Ascending aorta (tissue), 2 donors: ENCODE results near the gene DDX49. TPM values are rescaled to one million over a fixed set of nuclear protein-coding genes. Genes with fewer than 3 reads are reported as not detected.
"Not testable (repeated sequence)": the region's sequence is repeated elsewhere in the genome, so short reads cannot be mapped to it uniquely, and the experiment has no call there.

Experiments
- DNase-seq, 2 donors: peaks; one replicate each; pipeline ENCODE4 v3.0.0-alpha.2; 2019; ENCODE audit warnings: low spot score in 2 of 2
- H3K27ac ChIP-seq, 2 donors: fragments of 200-600 bp; sonication (generic); one replicate each; pipeline ENCODE4 v1.5.1; 2016 to 2017; ENCODE audit warnings: mild to moderate bottlenecking in 1 of 2
- H3K27me3 ChIP-seq: fragments of 200-600 bp; sonication (generic); one replicate; pipeline ENCODE4 v1.5.1; 2017
- H3K36me3 ChIP-seq, 2 donors: fragments of 200-600 bp; sonication (generic); one replicate each; pipeline ENCODE4 v1.5.1; 2016
- H3K4me1 ChIP-seq, 2 donors: fragments of 200-600 bp; sonication (generic); one replicate each; pipeline ENCODE4 v1.5.1; 2016 to 2017; ENCODE audit warnings: mild to moderate bottlenecking in 1 of 2
- H3K4me3 ChIP-seq, 2 donors: fragments of 200-600 bp; sonication (generic); one replicate each; pipeline ENCODE4 v1.5.1; 2016 to 2017; ENCODE audit warnings: mild to moderate bottlenecking in 1 of 2
- H3K9me3 ChIP-seq, 2 donors: fragments of 200-600 bp; sonication (generic); one replicate each; pipeline ENCODE4 v1.5.1; 2016
- CTCF ChIP-seq, 3 experiments: fragments of 200-600 bp in 2 of 3; fragments of 450-650 bp in 1 of 3; sonication (generic) in 2 of 3; IDR thresholded peaks; one replicate each; pipeline ENCODE4 v1.5.1; 2016 to 2019; ENCODE audit warnings: antibody characterized with exemption in 3 of 3, mild to moderate bottlenecking in 1 of 3, moderate library complexity in 1 of 3
- intact Hi-C: fragments of 100-400 bp; cut with DNase I; formaldehyde crosslinking; loops from one replicate; pipeline ENCODE4 v1.15.1; 2023
- total RNA-seq: library from RNA; depleted of rRNA; stranded (reverse); fragments of >200 nt; gene quantifications from one replicate; pipeline ENCODE4 v1.1.0, GENCODE V29; 2016

The DDX49 gene
- total RNA-seq, 1 donor from 2014 or later, result 51.6 TPM

GRCh38 chr19:18915639-18916038 is 3.9 kb upstream of the DDX49 start:
- Histone ChIP-seq H3K9me3 (no peaks in the 10 kb centered on the region), H3K36me3 (peaks cover 29 to 36% of the 10 kb centered on the region in 2 donors), H3K27ac (no peak overlapping the region), H3K27me3 (no peaks in the 10 kb centered on the region), H3K4me3 (no peak overlapping the region), H3K4me1 (peaks cover 5 to 20% of the 10 kb centered on the region in 2 donors)
- intact Hi-C loops, result loop anchor here (5.0 to 10.0 kb wide), 2 partner anchors 117 to 219 kb away; partner anchors contain the start of genes ARMC6, SUGP2 and TMEM161A
- no peak for TF ChIP-seq CTCF (IDR thresholded peaks at IDR 0.05)
- DNase-seq, result no peak

- Histone ChIP-seq H3K36me3 (peaks cover 23 to 46% of the 10 kb centered on the region in 2 donors), H3K4me1 (peaks cover 6 to 22% of the 10 kb centered on the region in 2 donors), H3K4me3 (peak overlapping the region in 1 of 2 donors; percentile 88)
- H3K27ac ChIP-seq, H3K9me3 ChIP-seq, H3K27me3 ChIP-seq, DNase-seq: not testable (repeated sequence)
- intact Hi-C loops, result loop anchor here (5.0 to 10.0 kb wide), 2 partner anchors 115 to 217 kb away; partner anchors contain the start of genes ARMC6, SUGP2 and TMEM161A
Observed at GRCh38 chr19:18917593-18917992, 1.9 kb upstream of the DDX49 start.

- no peaks in the 10 kb centered on the region for H3K27me3 ChIP-seq
- no peaks in the 10 kb centered on the region for H3K9me3 ChIP-seq
- no peak for TF ChIP-seq CTCF (IDR thresholded peaks at IDR 0.05)
- peaks cover 6 to 22% of the 10 kb centered on the region in 2 donors for H3K4me1 ChIP-seq
- intact Hi-C loops, result loop anchor here (1.0 to 10.0 kb wide), 4 partner anchors 20 to 349 kb away; partner anchors contain the start of genes ARMC6, SUGP2, TMEM161A and UBA52
- peak overlapping the region; percentile 84 to 96 for H3K4me3 ChIP-seq
- no peak for DNase-seq
- H3K27ac ChIP-seq, result peak overlapping the region; percentile 61 to 69
- peaks cover 37 to 49% of the 10 kb centered on the region in 2 donors for H3K36me3 ChIP-seq
Observed at GRCh38 chr19:18919900-18920214, 342 bp downstream of the DDX49 start.

- no peak for DNase-seq
- Histone ChIP-seq H3K36me3 (peaks cover 37 to 49% of the 10 kb centered on the region in 2 donors), H3K27me3 (no peaks in the 10 kb centered on the region), H3K27ac (no peak overlapping the region), H3K9me3 (no peaks in the 10 kb centered on the region), H3K4me3 (peak overlapping the region; percentile 84 to 96), H3K4me1 (peaks cover 6 to 22% of the 10 kb centered on the region in 2 donors)
- intact Hi-C loops, result no loop called here
- no peak for TF ChIP-seq CTCF (IDR thresholded peaks at IDR 0.05)
Observed at GRCh38 chr19:18920400-18920799, 885 bp downstream of the DDX49 start.

- H3K27me3 ChIP-seq, result no peaks in the 10 kb centered on the region
- no peak for TF ChIP-seq CTCF (IDR thresholded peaks at IDR 0.05)
- no peak for DNase-seq
- intact Hi-C loops, result no loop called here
- H3K4me1 ChIP-seq, result peaks cover 6 to 22% of the 10 kb centered on the region in 2 donors
- H3K4me3 ChIP-seq, result no peak overlapping the region
- H3K27ac ChIP-seq, result no peak overlapping the region
- H3K36me3 ChIP-seq, result peaks cover 48 to 55% of the 10 kb centered on the region in 2 donors
- H3K9me3 ChIP-seq, result no peaks in the 10 kb centered on the region
Observed at GRCh38 chr19:18921593-18921992, 2.1 kb downstream of the DDX49 start.

GRCh38 chr19:18922228-18922985 is 2.9 kb downstream of the DDX49 start:
- Histone ChIP-seq H3K27ac (no peak overlapping the region), H3K4me1 (peaks cover 6 to 22% of the 10 kb centered on the region in 2 donors), H3K9me3 (no peaks in the 10 kb centered on the region), H3K4me3 (no peak overlapping the region), H3K36me3 (peaks cover 49 to 60% of the 10 kb centered on the region in 2 donors), H3K27me3 (no peaks in the 10 kb centered on the region)
- no peak for DNase-seq
- no peak for TF ChIP-seq CTCF (IDR thresholded peaks at IDR 0.05)
- intact Hi-C loops, result no loop called here
